ENCODE data around the gene ZBTB21. TPM values are rescaled to one million over a fixed set of nuclear protein-coding genes. Genes with fewer than 3 reads are reported as not detected.
A peak's percentile ranks its signal among the peaks of the same experiment; 100 is the strongest.

The ZBTB21 gene
- total RNA-seq, 4 donors from 2014 or later = 5.2 to 19.5 (median 9.7) TPM

DNA sequence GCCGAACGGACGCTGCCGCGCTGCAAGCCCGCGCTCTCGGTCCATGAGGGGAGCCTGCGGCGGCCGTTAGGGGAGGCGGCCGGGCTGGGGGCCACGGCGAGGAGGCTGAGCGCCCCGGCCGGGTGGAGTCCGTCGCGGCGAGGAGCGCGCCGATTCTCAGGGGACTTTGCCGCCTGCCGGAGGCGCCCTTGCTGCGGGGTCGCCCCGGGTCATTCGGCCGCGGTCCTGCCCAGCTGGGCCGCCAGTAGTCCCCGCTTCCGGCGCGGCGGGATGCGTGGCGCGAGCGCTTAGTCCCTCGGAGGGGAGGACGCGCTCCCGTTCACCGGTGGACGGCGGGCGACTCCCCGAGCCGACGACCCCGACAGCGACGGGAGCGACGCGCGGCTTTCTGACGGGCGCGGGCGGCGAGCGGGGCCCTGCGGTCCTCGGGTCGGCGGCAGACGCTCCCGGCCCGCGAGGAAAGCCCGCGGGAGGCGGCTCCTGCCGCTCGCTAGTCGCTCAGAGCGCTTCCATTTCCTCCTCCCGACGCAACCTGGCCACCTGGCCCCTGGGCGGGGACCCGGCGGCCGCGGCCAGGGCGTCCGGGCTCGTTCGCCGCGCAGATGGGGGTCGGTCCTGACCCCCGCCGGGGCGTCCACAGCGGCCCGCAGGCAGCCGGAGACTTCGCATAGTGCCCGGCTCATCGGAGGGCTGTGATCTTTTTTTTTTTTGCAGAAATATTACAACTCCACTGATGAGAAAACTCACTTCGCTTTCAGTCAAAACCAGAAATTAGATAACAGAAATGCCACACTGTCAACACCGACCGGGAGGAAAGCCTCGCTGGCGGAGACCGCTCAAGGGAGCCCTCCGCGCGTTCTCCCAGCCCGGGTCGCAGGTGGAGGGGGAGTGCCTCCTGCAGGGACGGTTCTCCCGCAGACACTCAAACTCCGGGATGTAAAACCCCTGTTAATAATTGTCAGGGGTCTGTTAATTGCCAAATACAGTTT lies 641 bp upstream of the ZBTB21 start:
- in situ Hi-C loops (cut with MboI; ENCODE audit: low pct_ligation_motif_present in 1 of 4, low pct_unique_long_range_greater_than_20kb in 1 of 4, low sequenced_read_pairs in 3 of 4) = no loop called here
- peak overlapping the region; percentile 96 to 99 (median 99) for H3K27ac ChIP-seq
- H3K4me3 ChIP-seq = peak overlapping the region; percentile 43 to 99 (median 91)
- intact Hi-C loops (cut with DNase I; ENCODE audit: low total_unique reads) = no loop called here
- H3K9me3 ChIP-seq = no peaks in the 10 kb centered on the region
- TF ChIP-seq CTCF (IDR thresholded peaks at IDR 0.05) = peak in 1 of 5 experiments; percentile 3
- TF ChIP-seq POLR2A (IDR thresholded peaks at IDR 0.05) = peak; percentile 7
- peak; percentile 71 to 86 (median 75) for TF ChIP-seq POLR2AphosphoS5 (IDR thresholded peaks at IDR 0.05)
- no peak for TF ChIP-seq EP300 (IDR thresholded peaks at IDR 0.05; ENCODE audit: low read depth)
- DNase-seq = peak; percentile 48
- H3K27me3 ChIP-seq = no peaks in the 10 kb centered on the region
- 1 to 3% methylated on average over 14 to 89 of the region's 120 CpGs for WGBS, 2 donors (ENCODE audit: low coverage in 1 of 2)
- H3K36me3 ChIP-seq = no peaks in the 10 kb centered on the region
- peaks cover 5 to 31% (median 19%) of the 10 kb centered on the region in 4 donors for H3K4me1 ChIP-seq

GRCh38 chr21:42009018-42009830 lies 936 bp downstream of the ZBTB21 start:
- intact Hi-C loops (cut with DNase I; ENCODE audit: low total_unique reads) (loop anchor here (10.0 kb wide), 1 partner anchor 54 kb away; the partner anchor contains the start of gene C2CD2), in situ Hi-C loops (cut with MboI; ENCODE audit: low pct_ligation_motif_present in 1 of 4, low pct_unique_long_range_greater_than_20kb in 1 of 4, low sequenced_read_pairs in 3 of 4) (loop anchor here in 2 of 4 donors (5.0 to 10.0 kb wide), 2 partner anchors 103 to 106 kb away; no protein-coding TSS in a partner anchor)
- no peaks in the 10 kb centered on the region for H3K9me3 ChIP-seq
- peak; percentile 25 to 49 (median 30) for TF ChIP-seq CTCF (IDR thresholded peaks at IDR 0.05)
- no peak for TF ChIP-seq EP300 (IDR thresholded peaks at IDR 0.05; ENCODE audit: low read depth)
- no peaks in the 10 kb centered on the region for H3K36me3 ChIP-seq
- no peaks in the 10 kb centered on the region for H3K27me3 ChIP-seq
- 0% methylated on average over 9 to 47 of the region's 86 CpGs for WGBS, 2 donors (ENCODE audit: low coverage in 1 of 2)
- H3K4me3 ChIP-seq = peak overlapping the region; percentile 69 to 99 (median 91)
- H3K27ac ChIP-seq = peak overlapping the region; percentile 96 to 99 (median 99)
- peaks cover 5 to 31% (median 19%) of the 10 kb centered on the region in 4 donors for H3K4me1 ChIP-seq
- DNase-seq = peak; percentile 71

DNA sequence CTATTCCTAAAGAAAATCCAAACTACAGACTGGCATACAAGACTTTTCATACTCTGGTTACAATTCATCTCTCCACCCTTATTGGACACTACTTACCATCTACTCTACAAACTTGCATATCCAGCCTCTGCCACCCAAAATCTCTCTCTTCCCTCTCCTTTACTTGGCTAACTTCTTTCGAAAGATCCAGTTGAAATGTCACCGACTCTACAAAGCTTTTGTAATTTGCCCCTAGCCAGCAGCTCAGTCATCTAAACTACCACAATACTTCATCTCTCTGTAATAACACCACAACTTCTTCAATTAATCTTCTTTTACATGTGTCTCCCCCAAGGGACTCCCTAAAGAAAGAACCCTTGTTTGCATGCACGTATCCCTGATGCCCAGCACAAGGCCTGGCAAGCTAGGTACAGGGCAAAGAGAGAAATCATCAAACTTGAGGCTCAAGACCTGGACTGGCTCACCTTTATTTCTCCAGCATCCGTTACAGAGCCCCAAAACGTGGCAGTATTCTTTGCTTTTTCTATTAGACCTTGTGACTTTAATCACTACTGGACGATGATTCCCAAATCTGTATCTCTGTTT lies 2.7 kb downstream of the ZBTB21 start:
- Histone ChIP-seq H3K36me3 (no peaks in the 10 kb centered on the region), H3K4me1 (peaks cover 5 to 22% (median 15%) of the 10 kb centered on the region in 4 donors), H3K9me3 (no peaks in the 10 kb centered on the region), H3K27me3 (no peaks in the 10 kb centered on the region), H3K27ac (no peak overlapping the region), H3K4me3 (no peak overlapping the region)
- in situ Hi-C loops (cut with MboI; ENCODE audit: low pct_ligation_motif_present in 1 of 4, low pct_unique_long_range_greater_than_20kb in 1 of 4, low sequenced_read_pairs in 3 of 4) (loop anchor here in 2 of 4 donors (5.0 to 10.0 kb wide), 2 partner anchors 105 to 107 kb away; no protein-coding TSS in a partner anchor), intact Hi-C loops (cut with DNase I; ENCODE audit: low total_unique reads) (loop anchor here (10.0 kb wide), 1 partner anchor 53 kb away; the partner anchor contains the start of gene C2CD2)
- 94 to 100% methylated on average over 3 to 6 of the region's 6 CpGs for WGBS, 2 donors (ENCODE audit: low coverage in 1 of 2)
- no peak for DNase-seq
- no peak for TF ChIP-seq CTCF (IDR thresholded peaks at IDR 0.05)
- no peak for TF ChIP-seq EP300 (IDR thresholded peaks at IDR 0.05; ENCODE audit: low read depth)
- no peak for TF ChIP-seq POLR2AphosphoS5 (IDR thresholded peaks at IDR 0.05)
- TF ChIP-seq POLR2A (IDR thresholded peaks at IDR 0.05) = no peak

Measured in transverse colon (tissue), 4 donors.